NCI-H1105 (cell line): ENCODE data around the gene SSC4D.
A peak's percentile ranks its signal among the peaks of the same experiment; 100 is the strongest.
"Not testable (repeated sequence)": the region's sequence is repeated elsewhere in the genome, so short reads cannot be mapped to it uniquely, and the experiment has no call there.

Source experiments
- DNase-seq: peaks from one replicate; lab custom pipeline; 2025; lab: John Stamatoyannopoulos, UW

SSC4D gene

DNA sequence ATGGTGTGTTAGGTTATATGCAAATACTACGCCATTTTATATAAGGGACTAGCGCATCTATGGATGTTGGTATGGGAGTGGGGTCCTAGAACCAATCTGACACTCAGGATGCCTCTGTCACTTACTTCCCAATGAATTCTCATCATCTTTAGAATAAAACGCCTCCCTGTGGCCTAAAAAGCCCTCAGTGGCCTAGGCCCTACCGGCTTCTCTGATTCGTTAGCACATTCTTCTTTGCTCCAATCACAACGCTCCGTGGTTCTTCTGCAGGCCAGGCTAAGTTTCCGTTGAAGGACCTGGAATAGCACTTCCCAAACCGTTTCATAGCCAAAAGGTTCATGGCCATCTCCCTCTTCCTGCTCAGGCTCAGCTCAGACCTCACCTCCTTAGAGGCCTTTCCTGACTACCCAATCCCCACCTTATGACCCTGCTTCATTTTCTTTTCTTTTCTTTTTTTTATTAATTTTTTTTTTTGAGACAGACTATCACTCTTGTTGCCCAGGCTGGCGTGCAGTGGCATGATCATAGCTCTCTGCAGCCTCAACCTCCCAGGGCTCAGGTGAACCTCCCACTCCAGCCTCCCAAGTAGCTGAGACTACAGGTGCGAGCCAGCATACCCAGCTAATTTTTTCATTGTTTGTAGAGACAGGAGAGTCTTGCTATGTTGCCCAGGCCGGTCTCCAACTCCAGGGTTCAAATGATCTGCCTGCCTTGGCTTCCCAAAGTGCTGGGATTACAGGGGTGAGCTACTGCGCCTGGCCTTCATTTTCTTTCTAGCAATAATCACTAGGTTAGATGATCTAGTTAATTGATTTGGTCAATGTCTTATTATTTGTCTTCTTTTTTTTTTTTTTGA, 26.2 kb downstream of the SSC4D start:
- DNase-seq: no peak

DNA sequence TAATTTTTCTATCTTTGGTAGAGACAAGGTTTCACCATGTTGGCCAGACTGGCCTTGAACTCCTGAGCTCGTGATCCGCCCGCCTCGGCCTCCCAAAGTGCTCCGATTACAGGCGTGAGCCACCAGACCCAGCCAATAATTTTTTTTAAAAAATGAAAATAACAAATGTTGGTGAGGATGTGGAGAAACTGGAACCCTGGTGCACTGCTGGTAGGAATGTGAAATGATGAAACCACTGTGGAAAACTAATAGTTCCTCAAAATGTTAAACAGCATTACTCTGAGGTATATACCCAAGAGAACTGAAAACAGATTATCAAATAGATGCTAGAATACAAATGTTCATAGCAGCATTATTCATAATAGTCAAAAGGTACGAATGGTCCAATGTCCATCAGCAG, 27.7 kb downstream of the SSC4D start:
- DNase-seq: no peak

DNA sequence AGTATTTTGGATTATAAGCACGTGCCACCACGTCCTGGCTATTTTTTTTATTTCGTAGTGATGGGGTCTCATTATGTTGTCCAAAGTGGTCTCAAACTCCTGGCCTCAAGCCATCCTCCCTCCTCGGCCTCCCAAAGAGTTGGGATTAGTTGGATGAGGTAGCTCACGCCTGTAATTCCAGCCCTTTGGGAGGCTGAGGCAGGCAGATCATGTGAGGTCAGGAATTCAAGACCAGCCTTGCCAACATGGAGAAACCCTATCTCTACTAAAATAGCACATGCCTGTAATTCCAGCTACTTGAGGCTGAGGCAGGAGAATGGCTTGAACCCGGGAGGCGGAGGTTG, 28.9 kb downstream of the SSC4D start:
- no peak for DNase-seq

DNA sequence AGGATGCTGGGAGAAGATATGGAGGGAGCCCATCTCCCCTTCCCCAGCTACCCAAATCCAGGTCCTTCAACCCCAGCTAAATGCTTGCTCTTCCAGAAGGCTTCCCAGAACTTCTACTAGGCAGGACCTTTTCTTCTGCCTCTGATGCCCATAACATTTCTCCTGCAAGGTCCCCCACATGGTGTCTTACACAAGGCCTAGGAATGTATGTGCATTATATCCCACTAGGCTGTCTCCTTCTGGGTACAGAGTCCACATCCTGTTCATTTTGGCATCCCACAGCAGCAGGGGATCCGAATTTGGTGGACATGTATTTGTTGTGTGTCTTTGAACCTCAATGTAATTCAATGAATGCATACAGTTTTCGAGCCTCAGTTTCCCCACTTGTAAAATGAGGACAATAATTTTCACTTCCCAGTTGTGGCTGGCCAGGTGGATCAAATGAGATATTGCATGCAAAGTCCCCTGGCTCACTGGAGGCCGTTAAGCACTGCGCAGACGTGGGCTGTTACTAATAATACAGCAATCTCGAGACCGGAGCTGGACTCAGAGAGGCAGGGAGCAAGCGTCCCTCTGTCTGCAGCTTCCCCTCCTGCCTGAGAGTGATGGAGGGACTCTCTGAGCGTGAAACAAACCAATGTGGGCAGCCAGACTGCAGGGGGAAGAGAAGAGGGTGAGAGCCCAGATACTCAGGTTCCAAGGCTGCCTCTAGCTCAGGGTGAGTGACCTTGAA, 32.1 kb downstream of the SSC4D start:
- no peak for DNase-seq

DNA sequence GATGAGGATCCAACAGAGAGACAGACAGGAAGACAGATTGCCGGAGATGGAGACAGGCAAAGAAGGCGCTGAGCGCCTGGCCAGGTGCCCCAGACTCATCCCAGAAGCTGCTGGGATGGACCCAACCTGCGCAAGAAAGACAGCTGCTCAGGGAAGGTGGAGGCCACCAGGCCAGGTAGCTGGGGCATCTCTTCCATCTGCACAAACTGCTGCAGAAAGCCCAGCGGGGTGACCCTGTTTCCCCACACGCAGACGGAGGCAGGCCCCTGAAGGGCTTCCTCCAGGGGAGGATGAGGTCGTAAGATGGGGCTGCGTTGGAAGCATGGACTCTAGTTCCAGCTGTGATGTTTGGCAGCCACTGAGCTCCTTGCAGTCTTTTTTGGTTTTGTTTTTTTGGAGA, 34.2 kb downstream of the SSC4D start:
- DNase-seq: no peak

DNA sequence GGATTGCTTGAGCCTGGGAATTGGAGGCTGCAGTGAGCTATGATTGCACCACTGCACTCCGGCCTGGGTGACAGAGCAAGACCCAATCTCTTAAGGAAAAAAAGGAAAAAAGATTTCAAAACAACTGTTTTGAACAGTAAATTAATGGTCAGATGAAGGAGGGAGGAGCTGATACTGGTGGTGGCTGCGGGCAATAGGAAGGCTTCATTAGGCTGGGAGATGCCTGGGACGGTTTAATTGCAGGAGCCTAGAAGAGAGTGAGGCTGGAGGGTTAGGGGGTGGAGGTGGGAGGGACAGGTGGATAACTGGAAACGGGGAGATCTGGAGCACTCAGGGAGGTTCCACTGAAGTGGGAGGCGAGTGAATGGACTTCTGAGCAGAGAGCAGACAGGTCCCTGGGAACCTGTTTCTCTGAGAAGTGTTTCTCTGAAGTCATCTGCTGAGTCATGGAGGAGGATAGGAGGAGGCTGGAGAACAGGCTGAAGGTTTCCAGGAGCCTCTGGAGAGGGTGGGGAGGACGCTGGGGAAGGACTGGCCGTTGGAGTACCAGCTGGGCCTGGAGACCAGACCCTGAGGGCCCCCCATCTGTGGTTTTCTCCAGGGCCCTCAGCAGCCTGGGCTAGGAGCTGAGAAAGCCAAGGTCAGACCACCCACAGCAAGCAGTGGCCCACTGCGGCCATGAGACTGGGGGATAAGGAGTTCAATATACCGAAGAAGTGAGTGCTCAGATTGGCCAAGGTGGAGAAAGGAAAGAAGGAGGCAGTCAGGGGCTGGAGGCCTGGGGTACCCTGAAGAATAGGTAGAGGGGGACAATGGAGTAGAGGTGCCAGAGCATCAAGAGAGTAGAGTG, 36.3 kb downstream of the SSC4D start:
- DNase-seq: no peak

DNA sequence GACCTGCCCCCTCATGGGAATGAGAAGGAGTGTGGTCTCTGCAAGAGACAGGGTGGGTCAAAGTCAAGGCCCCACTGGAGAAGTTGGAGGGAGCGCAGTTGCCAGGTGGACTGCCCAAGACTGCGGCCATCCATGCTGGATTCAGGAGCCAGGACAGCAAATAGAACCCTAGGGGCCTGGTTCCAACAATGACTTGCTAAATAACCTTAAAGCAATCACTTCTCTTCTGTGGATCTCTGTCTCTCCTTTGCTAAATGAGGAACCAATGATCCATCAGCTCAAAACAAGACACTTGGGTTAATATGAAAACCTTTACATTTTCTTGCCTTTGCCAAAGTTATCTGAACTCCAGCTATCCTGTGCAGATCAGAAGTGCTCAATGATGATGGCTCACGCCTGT, 38.1 kb downstream of the SSC4D start:
- DNase-seq: no peak

DNA sequence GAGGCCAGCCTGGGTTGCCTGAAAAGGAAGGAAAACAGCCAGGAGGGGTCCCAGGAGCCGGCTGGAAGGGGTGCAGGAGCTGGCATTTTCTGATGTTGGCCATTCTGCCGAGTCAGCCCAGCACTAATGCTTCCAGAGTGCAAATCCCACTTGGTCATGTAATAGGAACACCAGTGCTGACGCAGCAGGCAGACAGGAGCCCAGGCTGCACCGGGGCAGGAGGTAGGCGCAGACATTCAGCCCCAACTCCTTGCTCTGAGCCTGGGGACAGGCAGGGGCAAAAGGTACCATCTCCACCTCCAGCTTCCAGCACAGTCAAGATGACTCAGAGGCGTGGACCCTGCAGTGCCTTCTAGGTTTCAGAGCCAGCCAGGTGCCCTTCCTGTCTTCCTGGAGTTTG, 40.5 kb downstream of the SSC4D start:
- no peak for DNase-seq

DNA sequence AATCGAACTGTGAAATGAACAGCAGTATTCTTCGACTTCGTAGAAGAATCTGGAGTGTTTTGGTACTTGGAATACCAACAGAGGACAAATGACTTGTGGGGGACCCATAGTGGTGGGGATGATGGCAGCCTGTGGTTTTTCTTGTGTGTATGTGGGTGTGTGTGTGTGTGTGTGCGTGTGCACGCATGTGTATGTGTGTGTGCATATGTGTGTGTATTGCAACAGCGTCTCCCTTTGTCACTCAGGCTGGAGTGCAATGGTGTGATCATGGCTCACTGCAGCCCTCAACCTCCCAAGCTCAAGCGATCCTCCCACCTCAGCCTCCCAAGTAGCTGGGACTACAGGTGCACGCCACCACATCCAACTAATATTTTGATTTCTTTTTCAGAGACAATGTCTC, 41.3 kb downstream of the SSC4D start:
- DNase-seq: no peak

DNA sequence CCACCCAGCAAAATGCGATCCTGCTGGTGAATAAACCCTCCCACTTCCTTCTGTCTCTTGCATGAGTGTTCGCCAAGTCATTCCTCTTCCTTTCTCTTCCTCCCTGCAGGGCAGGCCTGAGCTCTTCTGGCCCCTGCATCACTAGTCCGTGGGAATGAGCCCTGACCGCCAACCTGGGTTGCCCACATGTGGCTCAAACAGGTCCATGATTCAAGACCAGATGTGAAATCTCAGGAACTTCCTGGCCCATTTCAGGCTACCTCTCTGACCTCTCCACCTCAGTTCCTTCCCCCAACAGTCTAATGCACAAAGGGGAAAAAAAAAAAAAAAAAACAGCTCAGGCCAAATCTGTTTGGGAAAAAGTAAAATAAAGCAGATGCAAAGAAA, 45.3 kb downstream of the SSC4D start:
- DNase-seq: no peak

DNA sequence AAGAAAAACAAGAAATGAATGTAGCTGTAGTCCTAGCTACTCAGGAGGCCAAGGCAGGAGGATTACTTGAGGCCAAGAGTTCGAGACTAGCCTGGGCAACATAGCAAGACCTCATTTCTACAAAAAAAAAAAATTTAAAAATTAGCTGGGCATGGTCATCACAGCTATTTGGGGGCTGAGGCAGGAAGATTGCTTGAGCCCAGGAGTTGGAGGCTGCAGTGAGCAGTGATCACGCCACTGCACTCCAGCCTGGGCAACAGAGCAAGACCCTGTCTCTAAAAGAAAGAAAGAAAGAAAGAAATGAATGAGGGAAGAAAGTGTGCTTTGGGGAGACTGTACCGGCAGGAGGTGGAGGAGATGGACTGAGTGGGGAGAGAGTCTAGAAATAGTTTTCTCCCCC, 45.7 kb downstream of the SSC4D start:
- not testable (repeated sequence) for DNase-seq

DNA sequence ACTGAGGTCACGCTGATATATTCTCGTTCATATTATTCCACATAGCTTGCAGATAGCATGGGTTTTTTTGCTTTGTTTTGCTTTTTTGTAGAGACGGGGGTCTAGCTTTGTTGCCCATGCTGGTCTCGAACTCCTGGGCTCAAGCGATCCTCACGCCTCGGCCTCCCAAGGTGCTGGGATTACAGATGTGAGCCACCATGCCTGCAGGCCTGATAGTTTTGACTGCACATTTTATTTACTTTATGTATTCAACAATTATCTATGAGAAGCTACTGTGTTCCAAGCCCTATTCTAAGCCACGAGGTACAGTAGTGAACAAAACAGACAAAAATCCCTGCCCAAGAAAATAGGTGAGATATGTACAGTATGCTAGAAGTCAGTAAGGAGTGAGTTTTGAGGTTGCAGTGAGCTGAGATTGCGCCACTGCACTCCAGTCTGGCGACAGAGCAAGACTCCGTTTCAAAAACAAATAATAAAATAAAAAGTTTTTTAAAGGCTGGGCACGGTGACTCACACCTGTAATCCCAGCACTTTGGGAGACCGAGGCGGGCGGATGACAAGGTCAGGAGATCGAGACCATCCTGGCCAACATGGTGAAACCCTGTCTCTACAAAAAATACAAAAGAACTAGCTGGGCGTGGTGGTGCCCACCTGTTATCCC, 49.4 kb downstream of the SSC4D start:
- no peak for DNase-seq

DNA sequence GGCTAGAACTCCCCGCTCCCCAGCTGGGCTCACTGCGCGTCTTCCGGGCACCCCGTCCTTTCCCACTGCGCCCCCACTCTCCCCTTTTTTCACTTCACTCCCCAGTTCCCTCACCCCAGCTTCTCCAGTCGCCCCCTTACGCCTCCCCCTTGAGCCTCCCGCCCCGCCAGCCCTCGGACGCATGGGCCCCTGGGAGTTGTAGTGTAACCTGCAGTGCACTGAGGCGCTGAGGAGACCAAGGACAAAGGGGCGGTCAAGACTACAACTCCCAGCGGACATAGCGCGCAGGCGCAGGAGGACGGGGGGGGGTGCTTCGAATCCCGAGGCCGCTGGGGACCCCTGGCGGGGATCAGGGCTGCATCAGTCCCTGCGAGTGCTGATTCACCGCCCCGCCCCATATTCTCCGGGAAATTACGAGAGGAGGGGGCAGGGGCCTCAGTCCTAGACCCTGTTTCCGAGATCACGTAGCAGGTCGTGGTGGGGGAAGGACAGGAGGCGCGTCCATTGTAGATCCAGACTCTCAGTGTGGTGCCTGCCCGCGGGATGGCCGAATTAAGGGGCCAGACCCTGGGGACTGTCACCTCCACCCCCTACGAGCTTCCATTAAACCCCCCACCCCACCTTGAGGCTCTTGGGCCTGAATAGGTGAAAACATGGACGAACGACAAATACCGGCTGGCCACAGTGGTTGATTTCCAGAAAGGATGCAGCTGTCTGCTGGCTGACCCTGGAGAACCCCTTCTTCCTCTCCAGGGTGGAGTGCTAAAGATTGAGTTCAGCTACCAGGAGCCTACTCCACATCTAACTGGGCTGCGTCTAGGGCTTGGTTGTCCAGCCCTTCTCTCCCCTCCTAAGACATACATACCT, 50.2 kb downstream of the SSC4D start:
- peak; percentile 99 for DNase-seq

DNA sequence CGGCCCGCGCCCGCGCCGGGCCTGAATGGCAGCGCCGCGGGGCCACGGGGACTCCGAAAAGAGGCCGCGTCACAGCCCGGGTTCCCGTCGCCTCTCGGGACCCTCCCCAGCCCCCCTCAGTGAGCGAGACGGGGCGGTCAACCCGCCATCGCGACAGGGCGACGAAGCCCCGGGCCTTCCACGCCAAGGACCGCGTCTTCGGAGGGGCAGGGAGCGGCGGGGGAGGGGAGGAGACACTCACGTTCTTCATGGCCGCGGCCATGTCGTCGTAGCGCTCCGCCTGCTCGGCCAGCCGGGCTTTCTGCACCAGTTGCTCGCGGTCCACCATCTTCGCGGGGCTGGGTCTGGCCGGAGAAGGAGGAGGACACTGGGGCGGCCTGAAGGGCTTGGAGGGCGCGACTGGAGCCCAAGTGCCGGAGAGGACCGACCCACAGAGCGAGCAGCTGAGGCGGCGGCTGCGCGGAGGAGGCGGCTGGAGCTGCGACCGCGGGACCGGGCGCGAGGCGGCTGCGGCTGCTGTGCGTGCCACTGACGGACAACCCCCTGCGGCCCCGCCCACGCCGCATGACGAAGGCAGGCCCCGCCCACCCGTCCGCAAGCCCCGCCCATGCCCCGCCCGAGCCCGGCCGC, 50.9 kb downstream of the SSC4D start, which contains the start of gene YWHAG:
YWHAG (minus strand) TSS at position 511 of the 630 bp plus-strand sequence; CDS start at position 328, 183 bp downstream.
- DNase-seq: peak; percentile 85

DNA sequence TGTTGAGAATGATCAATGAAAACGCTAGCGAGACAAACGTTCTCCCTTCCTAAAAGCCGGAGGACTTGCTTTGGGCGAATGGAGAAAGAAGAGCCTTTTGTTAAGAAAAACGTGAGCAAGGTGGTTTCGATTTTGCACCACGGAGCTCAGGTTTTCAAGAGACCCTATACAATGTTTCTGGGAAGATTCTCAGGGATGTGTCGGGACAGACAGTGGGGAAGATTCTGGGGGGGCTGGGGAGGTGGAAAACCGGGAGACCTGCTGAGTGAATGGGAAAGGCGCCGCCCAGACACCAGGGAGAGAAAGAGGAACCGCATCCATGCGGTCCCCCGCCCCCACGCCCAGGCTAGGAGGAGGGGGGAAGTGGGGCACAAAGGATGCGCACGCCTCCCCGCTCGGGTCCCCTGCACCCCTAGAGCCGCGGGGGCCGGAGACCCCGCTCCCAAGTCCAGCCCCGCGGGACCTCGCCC, 51.5 kb downstream of the SSC4D start:
- peak; percentile 35 for DNase-seq

DNA sequence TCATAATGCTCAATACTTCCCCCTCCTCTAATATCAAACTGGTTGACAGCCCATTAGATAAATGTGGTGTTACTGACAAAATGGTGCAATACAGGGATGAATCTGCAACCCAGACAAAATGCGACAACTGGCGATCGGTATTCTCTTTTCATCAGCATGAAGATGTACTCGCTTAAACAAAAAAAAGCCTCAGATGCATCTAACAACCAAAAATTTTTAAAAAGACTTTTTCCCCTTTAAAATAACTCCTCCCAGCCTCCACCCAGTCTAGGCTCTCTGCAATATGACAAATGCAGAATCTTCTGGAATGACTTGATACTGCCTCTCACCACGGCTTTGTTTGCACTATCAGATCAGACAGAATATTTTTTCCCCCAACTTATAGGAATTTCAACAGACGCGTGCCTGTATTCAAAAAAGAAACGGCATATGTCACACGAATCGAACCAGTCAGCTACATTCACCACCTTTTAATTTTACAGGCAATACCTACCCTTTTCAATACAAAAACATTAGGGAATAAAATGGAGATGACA, 52.0 kb downstream of the SSC4D start:
- no peak for DNase-seq

DNA sequence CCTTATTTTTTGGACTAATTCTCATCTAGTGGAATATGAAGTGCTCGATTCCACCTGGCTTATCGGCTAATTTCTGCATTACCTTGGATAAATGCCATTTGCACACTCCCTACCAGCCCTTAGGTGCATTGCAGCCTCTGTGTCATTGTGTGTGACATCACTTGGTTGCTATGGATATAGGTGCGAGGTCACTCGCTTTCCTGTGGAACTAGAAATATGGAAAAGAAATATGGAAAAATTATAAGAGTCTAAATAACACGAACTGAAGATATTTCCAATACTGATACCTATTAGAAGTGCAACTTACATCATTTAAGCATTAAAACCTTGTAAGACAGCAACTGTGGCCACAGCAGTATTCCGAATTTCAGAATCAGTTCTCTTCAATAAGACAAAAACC, 52.7 kb downstream of the SSC4D start:
- DNase-seq: peak; percentile 75

DNA sequence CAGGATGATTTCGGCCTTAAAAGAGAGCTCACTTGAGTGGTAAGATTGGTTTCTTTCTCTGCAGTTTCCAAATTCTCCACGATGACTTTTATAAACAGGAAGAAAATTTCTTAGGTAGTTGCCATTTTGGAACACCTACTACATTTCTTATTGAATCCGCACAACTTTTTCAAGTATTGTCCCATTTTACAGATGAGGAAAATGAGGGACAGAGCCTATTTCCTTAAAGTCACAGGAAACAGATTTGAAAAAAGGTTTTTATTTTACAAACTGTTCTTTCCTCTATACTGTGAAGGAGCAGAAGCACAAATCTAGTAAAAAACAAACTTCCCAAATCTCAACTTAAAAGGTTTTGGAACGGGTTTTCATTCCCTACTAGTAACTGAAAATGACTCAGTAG, 53.4 kb downstream of the SSC4D start:
- no peak for DNase-seq

DNA sequence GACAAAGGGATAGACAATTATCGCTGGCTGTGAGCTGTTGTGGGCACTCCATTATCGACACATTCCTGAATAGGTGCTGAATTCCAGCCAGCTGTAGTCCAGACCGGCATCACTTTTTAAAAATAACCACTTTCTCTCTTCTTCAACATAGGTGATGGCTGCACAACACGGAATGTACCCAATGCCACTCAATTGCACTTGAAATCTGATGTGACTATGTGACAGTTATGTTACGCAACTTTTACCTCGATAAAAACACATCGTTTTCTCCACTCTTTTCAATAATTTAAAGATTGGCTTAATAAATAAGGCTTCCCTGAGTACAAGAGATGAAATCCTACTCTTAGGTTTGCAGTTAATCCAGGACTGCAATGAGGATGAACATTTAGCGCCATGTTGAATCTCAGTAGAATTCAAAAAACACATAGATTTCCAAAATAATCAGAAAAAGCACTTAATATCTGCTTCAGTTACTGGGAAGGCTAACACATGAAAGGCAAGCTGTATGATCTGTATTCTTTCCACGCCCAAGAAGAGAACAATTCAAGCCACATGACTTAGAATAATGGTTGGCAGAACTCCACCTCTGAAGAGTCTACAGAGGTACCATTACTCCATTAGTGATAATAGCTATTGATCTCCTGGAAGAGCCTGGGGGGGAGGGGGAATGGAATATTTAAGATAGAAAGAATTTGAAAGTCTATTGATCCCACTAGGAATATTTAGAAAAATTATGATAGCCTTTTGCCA, 54.3 kb downstream of the SSC4D start:
- no peak for DNase-seq
